Left ventricle myocardium inferior (tissue), 1 donor: ENCODE data around the gene CADPS2. TPM values are rescaled to one million over a fixed set of nuclear protein-coding genes. Genes with fewer than 3 reads are reported as not detected.

Source experiments
- DNase-seq: peaks from one replicate; pipeline ENCODE4 v3.0.0-alpha.2; 2020
- H3K27ac ChIP-seq: fragments of 200-600 bp; replicated peaks from 2 replicates; pipeline ENCODE4 v1.8.0; 2021
- H3K27me3 ChIP-seq: fragments of 200-600 bp; 2 replicates; pipeline ENCODE4 v1.8.0; 2021; ENCODE audit warnings: low read depth
- H3K36me3 ChIP-seq: fragments of 200-600 bp; 2 replicates; pipeline ENCODE4 v1.8.0; 2021
- H3K4me1 ChIP-seq: fragments of 200-600 bp; 2 replicates; pipeline ENCODE4 v1.8.0; 2021
- H3K4me3 ChIP-seq: fragments of 200-600 bp; 2 replicates; pipeline ENCODE4 v1.8.0; 2021; ENCODE audit warnings: mild to moderate bottlenecking, moderate library complexity
- H3K9me3 ChIP-seq: fragments of 200-600 bp; replicated peaks from 2 replicates; pipeline ENCODE4 v1.8.0; 2021
- intact Hi-C: fragments of 100-400 bp; cut with micrococcal nuclease; formaldehyde crosslinking; loops from one replicate; pipeline ENCODE4 v1.11.0; 2022
- total RNA-seq: library from RNA; stranded (reverse); fragmentation: NEBNext Ultra II Directional; extraction: Animal tissue kit (Norgen Biotek cat#: 25700); gene quantifications from one replicate; pipeline ENCODE4 v1.2.1, GENCODE V29; 2021
- TF ChIP-seq, protein P1 (sequence below): fragments of 200-600 bp; IDR thresholded peaks from 2 replicates; pipeline ENCODE4 v1.8.0; 2021; ENCODE audit warnings: antibody characterized with exemption, mild to moderate bottlenecking, borderline replicate concordance
- donor health status: DM: no; HTN: yes; CAD: no; lungs with severe emphysema.

CADPS2 gene
- total RNA-seq, 1 donor from 2014 or later: 11.9 TPM

DNA sequence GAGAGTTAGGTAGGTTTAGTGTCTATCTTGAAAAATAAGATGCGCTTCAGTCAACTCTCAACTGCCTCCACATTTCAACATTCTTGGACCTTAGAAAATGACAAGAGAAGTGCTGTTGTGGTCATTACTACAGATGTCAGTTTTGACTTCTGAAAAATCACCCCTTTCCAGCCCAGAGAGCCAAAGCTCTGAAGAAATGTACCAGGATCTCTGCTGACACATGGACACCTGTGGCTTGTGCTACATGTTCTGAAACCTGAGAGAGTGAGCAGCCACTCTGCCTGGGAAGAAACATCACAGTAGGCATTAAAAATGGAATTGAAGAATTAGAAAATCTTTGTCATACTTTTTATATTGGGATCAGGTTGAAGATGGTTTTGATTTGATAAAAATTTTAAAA, 545.8 kb downstream of the CADPS2 start:
- no peak overlapping the region for H3K4me3 ChIP-seq
- TF ChIP-seq, protein P1, sequence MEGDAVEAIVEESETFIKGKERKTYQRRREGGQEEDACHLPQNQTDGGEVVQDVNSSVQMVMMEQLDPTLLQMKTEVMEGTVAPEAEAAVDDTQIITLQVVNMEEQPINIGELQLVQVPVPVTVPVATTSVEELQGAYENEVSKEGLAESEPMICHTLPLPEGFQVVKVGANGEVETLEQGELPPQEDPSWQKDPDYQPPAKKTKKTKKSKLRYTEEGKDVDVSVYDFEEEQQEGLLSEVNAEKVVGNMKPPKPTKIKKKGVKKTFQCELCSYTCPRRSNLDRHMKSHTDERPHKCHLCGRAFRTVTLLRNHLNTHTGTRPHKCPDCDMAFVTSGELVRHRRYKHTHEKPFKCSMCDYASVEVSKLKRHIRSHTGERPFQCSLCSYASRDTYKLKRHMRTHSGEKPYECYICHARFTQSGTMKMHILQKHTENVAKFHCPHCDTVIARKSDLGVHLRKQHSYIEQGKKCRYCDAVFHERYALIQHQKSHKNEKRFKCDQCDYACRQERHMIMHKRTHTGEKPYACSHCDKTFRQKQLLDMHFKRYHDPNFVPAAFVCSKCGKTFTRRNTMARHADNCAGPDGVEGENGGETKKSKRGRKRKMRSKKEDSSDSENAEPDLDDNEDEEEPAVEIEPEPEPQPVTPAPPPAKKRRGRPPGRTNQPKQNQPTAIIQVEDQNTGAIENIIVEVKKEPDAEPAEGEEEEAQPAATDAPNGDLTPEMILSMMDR: no peak
- no peak for DNase-seq
- H3K9me3 ChIP-seq: no peaks in the 10 kb centered on the region
- no peak overlapping the region for H3K27ac ChIP-seq
- no peaks in the 10 kb centered on the region for H3K4me1 ChIP-seq
- intact Hi-C loops: no loop called here
- H3K36me3 ChIP-seq: peaks cover 10% of the 10 kb centered on the region
- H3K27me3 ChIP-seq: no peaks in the 10 kb centered on the region

DNA sequence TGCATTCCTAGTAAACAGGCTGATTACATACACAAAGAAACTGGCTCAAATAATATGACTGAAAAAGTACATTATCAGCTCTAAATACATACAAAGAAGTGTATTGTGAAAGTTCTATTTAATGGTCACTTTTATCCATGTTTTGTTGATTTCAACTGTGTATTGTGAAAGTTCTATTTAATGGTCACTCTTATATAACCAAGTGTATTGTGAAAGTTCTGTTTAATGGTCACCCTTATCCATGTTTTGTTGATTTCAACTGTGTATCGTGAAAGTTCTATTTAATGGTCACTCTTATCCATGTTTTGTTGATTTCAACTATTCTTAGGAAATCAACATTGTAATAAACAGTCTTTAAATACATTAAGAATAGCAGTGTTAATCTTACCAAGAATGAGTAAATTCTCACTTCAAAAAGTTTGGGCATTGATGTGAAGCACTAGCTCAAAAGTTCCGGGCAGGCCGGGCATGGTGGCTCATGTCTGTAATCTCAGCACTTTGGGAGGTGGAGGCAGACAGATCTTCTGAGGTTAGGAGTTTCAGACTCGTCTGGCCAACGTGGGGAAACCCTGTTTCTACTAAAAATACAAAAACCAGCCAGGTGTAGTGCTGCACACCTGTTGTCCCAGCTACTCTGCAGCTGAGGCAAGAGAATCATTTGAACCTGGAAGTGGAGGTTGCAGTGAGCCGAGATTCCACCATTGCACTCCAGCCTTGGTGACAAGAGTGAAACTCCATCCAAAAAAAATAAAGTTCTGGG, 546.9 kb downstream of the CADPS2 start:
- intact Hi-C loops: no loop called here
- H3K36me3 ChIP-seq: no peaks in the 10 kb centered on the region
- no peak overlapping the region for H3K4me3 ChIP-seq
- H3K27ac ChIP-seq: no peak overlapping the region
- TF ChIP-seq, protein P1: no peak
- no peaks in the 10 kb centered on the region for H3K9me3 ChIP-seq
- no peaks in the 10 kb centered on the region for H3K4me1 ChIP-seq
- H3K27me3 ChIP-seq: no peaks in the 10 kb centered on the region
- DNase-seq: no peak

- TF ChIP-seq, protein P1: no peak
- Histone ChIP-seq H3K27me3 (no peaks in the 10 kb centered on the region), H3K4me1 (no peaks in the 10 kb centered on the region), H3K4me3 (no peak overlapping the region), H3K36me3 (no peaks in the 10 kb centered on the region), H3K9me3 (no peaks in the 10 kb centered on the region), H3K27ac (no peak overlapping the region)
- intact Hi-C loops: no loop called here
- no peak for DNase-seq
Observed at GRCh38 chr7:122337011-122337410, 549.2 kb downstream of the CADPS2 start.

- Histone ChIP-seq H3K4me3 (no peak overlapping the region), H3K4me1 (no peaks in the 10 kb centered on the region), H3K27me3 (no peaks in the 10 kb centered on the region), H3K9me3 (no peaks in the 10 kb centered on the region), H3K36me3 (no peaks in the 10 kb centered on the region), H3K27ac (no peak overlapping the region)
- no peak for DNase-seq
- TF ChIP-seq, protein P1: no peak
- intact Hi-C loops: no loop called here
Observed at GRCh38 chr7:122329145-122329802, 557.0 kb downstream of the CADPS2 start.

- H3K27ac ChIP-seq: no peak overlapping the region
- no peak for DNase-seq
- H3K36me3 ChIP-seq: no peaks in the 10 kb centered on the region
- no peaks in the 10 kb centered on the region for H3K4me1 ChIP-seq
- H3K27me3 ChIP-seq: no peaks in the 10 kb centered on the region
- H3K9me3 ChIP-seq: no peaks in the 10 kb centered on the region
- TF ChIP-seq, protein P1: no peak
- intact Hi-C loops: no loop called here
- no peak overlapping the region for H3K4me3 ChIP-seq
Observed at GRCh38 chr7:122327969-122328368, 558.3 kb downstream of the CADPS2 start.
